Hepatocyte (in vitro differentiated cells): ENCODE data around the gene STAB2. TPM values are rescaled to one million over a fixed set of nuclear protein-coding genes. Genes with fewer than 3 reads are reported as not detected.

Experiments used
- DNase-seq: peaks from one replicate; pipeline ENCODE4 v3.0.0-alpha.2; 2016; ENCODE audit warnings: low spot score
- H2AFZ ChIP-seq: fragments of 200-600 bp; sonication (generic); 2 replicates; pipeline ENCODE4 v1.6.0; 2016; ENCODE audit warnings: antibody characterized with exemption, mild to moderate bottlenecking
- H3K27ac ChIP-seq: fragments of 200-600 bp; sonication (generic); 2 replicates; pipeline ENCODE4 v1.5.1; 2016; ENCODE audit warnings: mild to moderate bottlenecking
- H3K27me3 ChIP-seq: fragments of 200-600 bp; sonication (generic); 2 replicates; pipeline ENCODE4 v1.6.1; 2016
- H3K36me3 ChIP-seq: fragments of 200-600 bp; sonication (generic); replicated peaks from 2 replicates; pipeline ENCODE4 v1.5.1; 2016; ENCODE audit warnings: low read depth; ENCODE audit not compliant: insufficient read depth
- H3K4me1 ChIP-seq: fragments of 200-600 bp; sonication (generic); 2 replicates; pipeline ENCODE4 v1.5.1; 2016; ENCODE audit warnings: mild to moderate bottlenecking, moderate library complexity; ENCODE audit not compliant: insufficient read depth
- H3K4me2 ChIP-seq: fragments of 200-600 bp; sonication (generic); 2 replicates; pipeline ENCODE4 v1.6.0; 2016
- H3K4me3 ChIP-seq: fragments of 200-600 bp; sonication (generic); 2 replicates; pipeline ENCODE4 v1.5.1; 2016; ENCODE audit warnings: mild to moderate bottlenecking
- H3K79me2 ChIP-seq: fragments of 200-600 bp; sonication (generic); 2 replicates; pipeline ENCODE4 v1.6.0; 2017; ENCODE audit warnings: mild to moderate bottlenecking
- H3K9me2 ChIP-seq: fragments of 200-600 bp; sonication (generic); replicated peaks from 2 replicates; pipeline ENCODE4 v1.6.0; 2017; ENCODE audit warnings: mild to moderate bottlenecking; ENCODE audit not compliant: insufficient read depth
- H3K9me3 ChIP-seq: fragments of 200-600 bp; sonication (generic); 2 replicates; pipeline ENCODE4 v1.5.1; 2016; ENCODE audit warnings: low read depth, mild to moderate bottlenecking
- H4K20me1 ChIP-seq: fragments of 200-600 bp; sonication (generic); 2 replicates; pipeline ENCODE4 v1.6.0; 2016; ENCODE audit warnings: mild to moderate bottlenecking; ENCODE audit not compliant: insufficient read depth, poor library complexity, severe bottlenecking
- CTCF ChIP-seq: fragments of 200-600 bp; sonication (generic); IDR thresholded peaks from 2 replicates; pipeline ENCODE4 v1.5.1; 2016; ENCODE audit warnings: antibody characterized with exemption, mild to moderate bottlenecking; ENCODE audit not compliant: poor library complexity
- EZH2 ChIP-seq: fragments of 200-600 bp; sonication (generic); IDR thresholded peaks from 2 replicates; pipeline ENCODE4 v1.6.1; 2016; ENCODE audit warnings: antibody characterized with exemption, mild to moderate bottlenecking, borderline replicate concordance
- EZH2phosphoT487 ChIP-seq: fragments of 200-600 bp; sonication (generic); IDR thresholded peaks from one replicate; pipeline ENCODE4 v1.6.1; 2018; ENCODE audit warnings: antibody characterized with exemption, mild to moderate bottlenecking, low read depth, moderate library complexity; ENCODE audit not compliant: unreplicated experiment, severe bottlenecking
- WGBS: methylation state at CpG from one replicate; pipeline ENCODE4 v1.1.6; 2016; ENCODE audit warnings: low lambda C conversion rate; ENCODE audit errors: missing lambda C conversion rate; 5-methylcytosine and 5-hydroxymethylcytosine counted together
- polyA plus RNA-seq: library from polyadenylated mRNA; unstranded; fragments of >200 nt; fragmentation: Nextera tagmentation; extraction: Ambion mirVana; gene quantifications from 2 replicates; pipeline ENCODE4 v1.2.1, GENCODE V29; 2016
- total RNA-seq: library from RNA; depleted of rRNA; stranded (reverse); fragments of >200 nt; gene quantifications from 2 replicates; pipeline ENCODE4 v1.2.3, GENCODE V29; 2014

The STAB2 gene
- total and polyA plus RNA-seq, 2 experiments from 2014 or later = not detected

DNA sequence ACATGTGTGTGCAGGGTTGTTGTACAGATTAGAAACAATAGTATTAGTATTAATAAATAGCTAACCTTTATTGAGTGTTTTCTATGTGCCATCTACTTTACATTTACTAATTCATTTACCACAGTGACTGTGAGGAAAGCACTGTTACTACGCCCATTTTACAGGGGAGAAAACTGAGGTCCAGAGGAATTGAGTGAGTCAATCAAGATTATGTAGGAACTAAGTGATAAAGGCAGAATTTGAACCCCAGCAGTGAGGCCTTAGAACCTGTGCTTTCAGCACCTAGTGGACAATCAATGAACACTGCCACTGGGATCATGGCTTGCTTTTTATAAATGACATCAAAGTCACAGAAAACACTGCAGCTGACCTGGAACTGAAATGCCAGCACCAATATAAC, 225.7 kb downstream of the STAB2 start:
- H3K9me2 ChIP-seq = no peaks in the 10 kb centered on the region
- no peak for DNase-seq
- no peaks in the 10 kb centered on the region for H3K27me3 ChIP-seq
- 97% methylated on average over 1 of the region's 1 CpG for WGBS
- H4K20me1 ChIP-seq = no peaks in the 10 kb centered on the region
- H3K27ac ChIP-seq = no peak overlapping the region
- no peak overlapping the region for H3K4me3 ChIP-seq
- H3K4me2 ChIP-seq = no peak overlapping the region
- no peaks in the 10 kb centered on the region for H3K36me3 ChIP-seq
- no peaks in the 10 kb centered on the region for H3K9me3 ChIP-seq
- H3K4me1 ChIP-seq = no peaks in the 10 kb centered on the region
- no peak overlapping the region for H2AFZ ChIP-seq
- H3K79me2 ChIP-seq = peaks cover 11% of the 10 kb centered on the region
- TF ChIP-seq EZH2phosphoT487 = no peak
- no peak for TF ChIP-seq EZH2
- no peak for TF ChIP-seq CTCF

- no peak for DNase-seq
- TF ChIP-seq EZH2phosphoT487 (no peak), CTCF (no peak), EZH2 (no peak)
- no peaks in the 10 kb centered on the region for H4K20me1 ChIP-seq
- WGBS = 97% methylated on average over 3 of the region's 3 CpGs
- no peaks in the 10 kb centered on the region for H3K36me3 ChIP-seq
- no peak overlapping the region for H2AFZ ChIP-seq
- no peaks in the 10 kb centered on the region for H3K9me2 ChIP-seq
- no peaks in the 10 kb centered on the region for H3K27me3 ChIP-seq
- H3K79me2 ChIP-seq = peaks cover 11% of the 10 kb centered on the region
- no peaks in the 10 kb centered on the region for H3K9me3 ChIP-seq
- no peak overlapping the region for H3K4me3 ChIP-seq
- no peak overlapping the region for H3K4me2 ChIP-seq
- no peaks in the 10 kb centered on the region for H3K4me1 ChIP-seq
- no peak overlapping the region for H3K27ac ChIP-seq
Measured at GRCh38 chr12:103813426-103813825, 226.4 kb downstream of the STAB2 start.

GRCh38 chr12:103813949-103814348, 226.9 kb downstream of the STAB2 start:
- DNase-seq = no peak
- WGBS = 89% methylated on average over 4 of the region's 4 CpGs
- TF ChIP-seq EZH2 = no peak
- no peak for TF ChIP-seq CTCF
- TF ChIP-seq EZH2phosphoT487 = no peak

GRCh38 chr12:103814436-103814835, 227.4 kb downstream of the STAB2 start:
- Histone ChIP-seq H3K4me2 (no peak overlapping the region), H3K4me1 (no peaks in the 10 kb centered on the region), H3K27me3 (no peaks in the 10 kb centered on the region), H3K4me3 (no peak overlapping the region), H3K27ac (no peak overlapping the region), H3K36me3 (no peaks in the 10 kb centered on the region), H2AFZ (no peak overlapping the region), H3K9me2 (no peaks in the 10 kb centered on the region), H3K9me3 (no peaks in the 10 kb centered on the region), H3K79me2 (peaks cover 11% of the 10 kb centered on the region), H4K20me1 (no peaks in the 10 kb centered on the region)
- no peak for DNase-seq
- TF ChIP-seq CTCF (no peak), EZH2phosphoT487 (no peak), EZH2 (no peak)
- WGBS = 77% methylated on average over 3 of the region's 3 CpGs

More at GRCh38 chr12:103813949-103814348, 226.9 kb downstream of the STAB2 start:
- Histone ChIP-seq H3K36me3 (no peaks in the 10 kb centered on the region), H3K27me3 (no peaks in the 10 kb centered on the region), H3K4me2 (no peak overlapping the region), H3K27ac (no peak overlapping the region), H3K79me2 (peaks cover 11% of the 10 kb centered on the region), H3K9me2 (no peaks in the 10 kb centered on the region), H3K4me1 (no peaks in the 10 kb centered on the region), H2AFZ (no peak overlapping the region), H3K9me3 (no peaks in the 10 kb centered on the region), H3K4me3 (no peak overlapping the region), H4K20me1 (no peaks in the 10 kb centered on the region)
